MM.1S (cell line): ENCODE results near the gene PLEKHA7.

ENCODE experiments used
- DNase-seq: peaks from one replicate; pipeline ENCODE4 v3.0.0-alpha.2; 2015
- H2AFZ ChIP-seq: fragments of 300-600 bp; sonication (generic); 2 replicates; pipeline ENCODE4 v1.6.0; 2016; ENCODE audit warnings: antibody characterized with exemption, low read length
- H3F3A ChIP-seq: fragments of 300-600 bp; sonication (generic); 2 replicates; pipeline ENCODE4 v1.6.1; 2016; ENCODE audit warnings: mild to moderate bottlenecking, antibody characterized with exemption, low read length, moderate library complexity, mixed read lengths; ENCODE audit not compliant: insufficient read depth
- H3K27ac ChIP-seq: fragments of 300-600 bp; sonication (generic); 2 replicates; pipeline ENCODE4 v1.5.1; 2016; ENCODE audit warnings: mild to moderate bottlenecking, low read length
- H3K27me3 ChIP-seq: fragments of 300-600 bp; sonication (generic); replicated peaks from 2 replicates; pipeline ENCODE4 v1.6.0; 2016; ENCODE audit warnings: low read length; ENCODE audit not compliant: insufficient read depth
- H3K36me3 ChIP-seq: fragments of 300-600 bp; sonication (generic); replicated peaks from 2 replicates; pipeline ENCODE4 v1.6.1; 2016; ENCODE audit warnings: mild to moderate bottlenecking, low read length, mixed read lengths; ENCODE audit not compliant: insufficient read depth
- H3K4me1 ChIP-seq: fragments of 300-600 bp; sonication (generic); 2 replicates; pipeline ENCODE4 v1.6.1; 2016; ENCODE audit warnings: low read length, mixed read lengths
- H3K4me2 ChIP-seq: fragments of 300-600 bp; sonication (generic); 2 replicates; pipeline ENCODE4 v1.6.0; 2016; ENCODE audit warnings: low read depth, low read length
- H3K4me3 ChIP-seq: fragments of 300-600 bp; sonication (generic); 2 replicates; pipeline ENCODE4 v1.5.1; 2016; ENCODE audit warnings: low read length, mixed read lengths
- H3K79me2 ChIP-seq: fragments of 300-600 bp; sonication (generic); 2 replicates; pipeline ENCODE4 v1.6.1; 2016; ENCODE audit warnings: mixed run types, low read length, mixed read lengths
- H3K9ac ChIP-seq: fragments of 300-600 bp; sonication (generic); 2 replicates; pipeline ENCODE4 v1.6.1; 2016; ENCODE audit warnings: low read length, mixed read lengths
- H3K9me2 ChIP-seq: fragments of 300-600 bp; sonication (generic); replicated peaks from 2 replicates; pipeline ENCODE4 v1.6.1; 2016; ENCODE audit warnings: mild to moderate bottlenecking, low read length, mixed read lengths; ENCODE audit not compliant: insufficient read depth
- H3K9me3 ChIP-seq: fragments of 300-600 bp; sonication (generic); replicated peaks from 2 replicates; pipeline ENCODE4 v1.6.1; 2016; ENCODE audit warnings: mild to moderate bottlenecking, low read length, mixed read lengths; ENCODE audit not compliant: insufficient read depth
- H4K20me1 ChIP-seq: fragments of 300-600 bp; sonication (generic); 2 replicates; pipeline ENCODE4 v1.6.1; 2016; ENCODE audit warnings: mild to moderate bottlenecking, low read length, moderate library complexity, mixed read lengths; ENCODE audit not compliant: insufficient read depth
- EZH2 ChIP-seq: fragments of 300-600 bp; sonication (generic); optimal IDR thresholded peaks from 2 replicates; pipeline ENCODE3; 2017; ENCODE audit warnings: low read depth, mild to moderate bottlenecking, antibody characterized with exemption, low read length, mixed read lengths
- EZH2phosphoT487 ChIP-seq: fragments of 300-600 bp; sonication (generic); IDR thresholded peaks from 2 replicates; pipeline ENCODE4 v1.6.1; 2018; ENCODE audit warnings: antibody characterized with exemption, low read length
- TF ChIP-seq, protein P1 (sequence below): fragments of 300-600 bp; sonication (generic); IDR thresholded peaks from 2 replicates; pipeline ENCODE4 v1.5.1; 2016; ENCODE audit warnings: antibody characterized with exemption, low read length, mixed read lengths

The PLEKHA7 gene

DNA sequence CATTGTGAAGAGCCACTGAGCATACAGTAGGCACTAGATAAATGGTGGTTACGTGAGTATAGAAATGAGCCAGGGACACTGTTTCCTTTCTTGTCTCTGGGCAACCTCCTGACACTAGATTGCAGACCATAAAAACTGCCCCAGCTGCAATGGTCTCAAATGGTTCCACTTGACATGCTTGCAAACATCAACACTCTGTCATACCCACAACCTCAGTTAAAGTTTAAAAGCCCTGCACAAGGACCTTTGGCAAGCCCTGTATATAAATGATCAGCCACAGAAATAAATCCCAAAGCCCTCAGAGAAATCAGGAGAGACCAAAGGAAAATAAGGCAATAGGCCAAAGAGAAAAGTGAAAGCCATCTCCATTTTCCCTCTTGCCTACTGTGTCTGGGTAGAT lies 20.7 kb downstream of the PLEKHA7 start:
- 0 out of 2 replicates have a peak, but pooled peaks cover 2% of the 10 kb centered on the region for H3K36me3 ChIP-seq

DNA sequence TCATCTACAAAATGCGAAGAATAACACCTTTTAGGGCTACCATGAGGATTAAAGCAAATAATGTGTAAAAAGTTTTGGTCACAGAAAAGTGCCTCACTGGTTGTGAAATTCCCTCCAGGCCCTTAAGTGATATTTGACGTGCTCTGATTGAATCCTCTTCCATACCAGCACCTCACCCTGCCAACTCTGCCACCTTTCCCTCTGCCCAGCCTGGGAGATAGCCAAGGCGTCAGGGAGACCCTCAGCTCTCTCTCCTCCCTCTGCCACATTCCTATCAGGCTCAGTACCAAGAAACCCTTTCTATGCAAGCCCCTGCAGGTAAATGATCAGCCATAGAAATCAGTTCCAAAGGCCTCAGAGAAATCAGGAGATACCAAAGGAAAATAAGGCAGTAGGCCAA lies 21.4 kb downstream of the PLEKHA7 start:
- H4K20me1 ChIP-seq = no peaks in the 10 kb centered on the region
- no peaks in the 10 kb centered on the region for H3K9me3 ChIP-seq
- H3K27ac ChIP-seq = no peak overlapping the region

More for the DNA sequence above, 20.7 kb downstream of the PLEKHA7 start:
- TF ChIP-seq EZH2phosphoT487 (no peak), EZH2 (no peak)
- no peaks in the 10 kb centered on the region for H3K9me3 ChIP-seq
- no peak overlapping the region for H3K4me3 ChIP-seq
- H3K79me2 ChIP-seq = peaks cover 91% of the 10 kb centered on the region
- no peaks in the 10 kb centered on the region for H3K27me3 ChIP-seq
- H3K9ac ChIP-seq = no peak overlapping the region
- no peak overlapping the region for H3K27ac ChIP-seq
- no peaks in the 10 kb centered on the region for H4K20me1 ChIP-seq
- no peak for DNase-seq
- H3K9me2 ChIP-seq = no peaks in the 10 kb centered on the region
- H3F3A ChIP-seq = 0 out of 2 replicates have a peak, but pooled peaks cover 5% of the 10 kb centered on the region
- H3K4me2 ChIP-seq = no peak overlapping the region
- H3K4me1 ChIP-seq = peaks cover 11% of the 10 kb centered on the region
- no peak overlapping the region for H2AFZ ChIP-seq

DNA sequence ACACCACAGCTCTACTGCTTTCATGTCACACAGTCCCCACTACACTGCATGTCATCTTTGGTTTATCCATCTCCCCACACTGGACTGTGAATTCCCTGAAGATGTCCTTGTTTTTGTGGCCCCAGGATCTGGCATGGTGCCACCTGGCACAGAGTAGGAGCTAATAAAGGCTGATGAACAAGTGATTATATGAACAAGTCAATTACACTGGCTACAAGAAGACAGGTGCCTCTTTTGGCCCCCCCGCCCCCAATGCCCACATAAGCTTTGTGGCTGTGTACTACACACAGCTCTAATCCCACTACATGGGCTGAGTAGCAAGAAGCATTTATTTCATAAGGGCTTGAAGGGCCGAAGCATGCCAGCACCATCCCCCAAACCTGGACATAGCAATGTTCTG lies 24.7 kb downstream of the PLEKHA7 start:
- no peaks in the 10 kb centered on the region for H3K9me2 ChIP-seq
- H3K9me3 ChIP-seq = no peaks in the 10 kb centered on the region
- H3K4me2 ChIP-seq = 0 out of 2 replicates have a peak overlapping the region, but pooled peaks have one; percentile 30
- no peak for DNase-seq
- no peaks in the 10 kb centered on the region for H4K20me1 ChIP-seq
- no peaks in the 10 kb centered on the region for H3K27me3 ChIP-seq
- peaks cover 83% of the 10 kb centered on the region for H3K79me2 ChIP-seq
- H3K36me3 ChIP-seq = 0 out of 2 replicates have a peak, but pooled peaks cover 2% of the 10 kb centered on the region
- peaks cover 45% of the 10 kb centered on the region for H3K4me1 ChIP-seq
- no peak overlapping the region for H3K9ac ChIP-seq
- H3K27ac ChIP-seq = no peak overlapping the region
- no peak overlapping the region for H3K4me3 ChIP-seq
- H2AFZ ChIP-seq = no peak overlapping the region
- H3F3A ChIP-seq = peaks cover 31% of the 10 kb centered on the region
- TF ChIP-seq, protein P1, sequence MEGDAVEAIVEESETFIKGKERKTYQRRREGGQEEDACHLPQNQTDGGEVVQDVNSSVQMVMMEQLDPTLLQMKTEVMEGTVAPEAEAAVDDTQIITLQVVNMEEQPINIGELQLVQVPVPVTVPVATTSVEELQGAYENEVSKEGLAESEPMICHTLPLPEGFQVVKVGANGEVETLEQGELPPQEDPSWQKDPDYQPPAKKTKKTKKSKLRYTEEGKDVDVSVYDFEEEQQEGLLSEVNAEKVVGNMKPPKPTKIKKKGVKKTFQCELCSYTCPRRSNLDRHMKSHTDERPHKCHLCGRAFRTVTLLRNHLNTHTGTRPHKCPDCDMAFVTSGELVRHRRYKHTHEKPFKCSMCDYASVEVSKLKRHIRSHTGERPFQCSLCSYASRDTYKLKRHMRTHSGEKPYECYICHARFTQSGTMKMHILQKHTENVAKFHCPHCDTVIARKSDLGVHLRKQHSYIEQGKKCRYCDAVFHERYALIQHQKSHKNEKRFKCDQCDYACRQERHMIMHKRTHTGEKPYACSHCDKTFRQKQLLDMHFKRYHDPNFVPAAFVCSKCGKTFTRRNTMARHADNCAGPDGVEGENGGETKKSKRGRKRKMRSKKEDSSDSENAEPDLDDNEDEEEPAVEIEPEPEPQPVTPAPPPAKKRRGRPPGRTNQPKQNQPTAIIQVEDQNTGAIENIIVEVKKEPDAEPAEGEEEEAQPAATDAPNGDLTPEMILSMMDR = no peak
- TF ChIP-seq EZH2phosphoT487 (no peak), EZH2 (no peak)

More for the DNA sequence above, 21.4 kb downstream of the PLEKHA7 start:
- Histone ChIP-seq H2AFZ (no peak overlapping the region), H3F3A (peaks cover 9% of the 10 kb centered on the region), H3K36me3 (0 out of 2 replicates have a peak, but pooled peaks cover 2% of the 10 kb centered on the region), H3K4me3 (no peak overlapping the region), H3K9ac (no peak overlapping the region), H3K79me2 (peaks cover 90% of the 10 kb centered on the region), H3K4me2 (no peak overlapping the region), H3K4me1 (peaks cover 16% of the 10 kb centered on the region), H3K27me3 (no peaks in the 10 kb centered on the region), H3K9me2 (no peaks in the 10 kb centered on the region)
- no peak for DNase-seq
- no peak for TF ChIP-seq EZH2phosphoT487
- TF ChIP-seq EZH2 = no peak
- TF ChIP-seq, protein P1 = no peak

DNA sequence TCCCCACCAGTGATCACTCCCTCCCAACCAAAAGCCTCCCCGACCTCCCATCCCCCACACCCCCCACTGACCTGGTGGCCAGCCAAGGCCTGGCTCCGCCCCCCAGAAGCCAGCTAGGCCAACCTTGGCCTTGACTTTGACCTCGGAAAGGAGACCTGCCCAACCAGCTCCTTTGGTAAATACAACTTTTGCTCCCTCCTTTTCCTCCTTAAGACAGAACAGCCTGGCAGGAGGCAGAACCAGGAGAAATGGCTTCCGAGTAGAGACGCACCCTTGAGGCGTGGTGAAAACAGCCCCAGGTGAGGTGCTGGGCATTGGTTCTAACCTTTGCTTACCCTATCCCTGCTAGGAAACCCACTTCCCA lies 27.0 kb downstream of the PLEKHA7 start:
- TF ChIP-seq, protein P1 = no peak
- Histone ChIP-seq H3F3A (peaks cover 46% of the 10 kb centered on the region), H3K9me3 (no peaks in the 10 kb centered on the region), H3K27me3 (no peaks in the 10 kb centered on the region), H4K20me1 (no peaks in the 10 kb centered on the region), H3K9ac (peak overlapping the region; percentile 21; the same call in 1 of the 2 replicates), H3K4me2 (peak overlapping the region; percentile 65), H3K27ac (peak overlapping the region; percentile 74; the same call in 1 of the 2 replicates), H3K79me2 (peaks cover 82% of the 10 kb centered on the region), H3K4me3 (no peak overlapping the region), H2AFZ (no peak overlapping the region), H3K9me2 (no peaks in the 10 kb centered on the region), H3K36me3 (0 out of 2 replicates have a peak, but pooled peaks cover 2% of the 10 kb centered on the region), H3K4me1 (peaks cover 65% of the 10 kb centered on the region)
- DNase-seq = no peak
